Central memory CD8-positive, alpha-beta T cell (primary cell): ENCODE results near the gene ARHGEF17.

ENCODE experiments used
- ATAC-seq: fragments of 150-1000 bp; cut with Tn5 transposase; replicated peaks from 2 replicates; pipeline ENCODE4 v1.10.0; 2022; ENCODE audit warnings: mild to moderate bottlenecking, moderate FRiP score, moderate number of reproducible peaks; ENCODE audit not compliant: poor library complexity, severe bottlenecking; ENCODE audit errors: extremely low read depth
- DNase-seq, 2 donors: peaks; one replicate each; pipeline ENCODE4 v3.0.0; 2021; ENCODE audit warnings: low spot score in 2 of 2
- H3K27ac Mint-ChIP-seq: one replicate; pipeline ENCODE4 v1.8.0; 2022; ENCODE audit warnings: low read depth, mild to moderate bottlenecking, moderate library complexity, mixed read lengths
- H3K27me3 Mint-ChIP-seq: one replicate; pipeline ENCODE4 v1.8.0; 2022; ENCODE audit warnings: mixed read lengths
- H3K36me3 Mint-ChIP-seq: one replicate; pipeline ENCODE4 v1.8.0; 2022; ENCODE audit warnings: mild to moderate bottlenecking, moderate library complexity, mixed read lengths; ENCODE audit not compliant: insufficient read depth
- H3K4me1 Mint-ChIP-seq: one replicate; pipeline ENCODE4 v1.8.0; 2022; ENCODE audit warnings: mixed read lengths
- H3K4me3 Mint-ChIP-seq: one replicate; pipeline ENCODE4 v1.8.0; 2022; ENCODE audit warnings: mild to moderate bottlenecking, moderate library complexity, mixed read lengths
- H3K9me3 Mint-ChIP-seq: one replicate; pipeline ENCODE4 v1.8.0; 2022; ENCODE audit warnings: mixed read lengths

ARHGEF17 gene

DNA sequence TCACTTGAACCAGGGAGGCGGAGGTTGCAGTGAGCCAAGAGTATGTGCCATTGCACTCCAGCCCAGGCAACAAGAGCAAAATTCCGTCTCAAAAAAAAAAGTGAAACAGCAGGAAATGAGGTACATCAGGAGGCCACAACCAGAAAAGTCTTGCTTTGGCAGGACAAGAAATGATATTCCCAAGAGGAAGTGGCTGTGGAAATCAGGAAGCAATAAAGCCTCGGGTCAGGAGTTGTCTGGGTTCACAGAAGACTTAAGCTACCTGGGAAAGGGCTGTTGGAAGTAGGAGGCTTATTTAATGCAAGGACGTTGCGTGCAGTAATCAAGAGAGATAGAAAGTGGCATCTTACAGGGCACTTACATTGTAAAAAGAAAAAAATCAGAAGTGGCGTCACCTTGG is 58.9 kb downstream of the ARHGEF17 start:
- DNase-seq (no peak), ATAC-seq (no peak)
- Mint-ChIP-seq H3K4me1 (peaks cover 21% of the 10 kb centered on the region), H3K27ac (peak overlapping the region; percentile 93), H3K4me3 (peak overlapping the region; percentile 65), H3K36me3 (peaks cover 1% of the 10 kb centered on the region), H3K27me3 (no peaks in the 10 kb centered on the region), H3K9me3 (no peaks in the 10 kb centered on the region)

DNA sequence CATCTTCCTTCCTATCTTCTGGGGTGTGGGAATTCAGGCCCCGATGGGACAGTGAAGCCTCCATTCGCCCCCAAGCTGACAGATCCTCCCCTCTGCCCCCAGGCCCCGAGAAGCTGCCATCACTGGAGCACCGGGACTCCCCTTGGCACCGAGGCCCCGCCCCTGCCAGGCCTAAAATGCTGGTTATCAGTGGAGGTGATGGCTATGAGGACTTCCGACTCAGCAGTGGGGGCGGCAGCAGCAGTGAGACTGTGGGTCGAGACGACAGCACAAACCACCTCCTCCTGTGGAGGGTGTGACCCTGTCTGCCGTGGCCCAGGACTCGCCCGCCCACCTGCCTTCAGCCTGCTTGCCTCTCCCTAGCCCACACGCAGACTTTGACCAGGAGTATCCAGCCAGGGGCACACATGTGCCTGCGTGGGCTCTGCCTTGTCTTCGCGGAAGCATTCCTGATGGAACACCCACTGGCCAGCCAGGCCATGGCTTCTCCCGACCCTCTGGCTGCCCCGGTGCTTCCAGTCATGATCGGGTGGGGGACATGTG is 59.5 kb downstream of the ARHGEF17 start:
- Mint-ChIP-seq H3K4me3 (no peak overlapping the region), H3K27me3 (no peaks in the 10 kb centered on the region), H3K27ac (peak overlapping the region; percentile 93), H3K4me1 (peaks cover 21% of the 10 kb centered on the region), H3K36me3 (peaks cover 1% of the 10 kb centered on the region), H3K9me3 (no peaks in the 10 kb centered on the region)
- no peak for DNase-seq
- ATAC-seq, result no peak

DNA sequence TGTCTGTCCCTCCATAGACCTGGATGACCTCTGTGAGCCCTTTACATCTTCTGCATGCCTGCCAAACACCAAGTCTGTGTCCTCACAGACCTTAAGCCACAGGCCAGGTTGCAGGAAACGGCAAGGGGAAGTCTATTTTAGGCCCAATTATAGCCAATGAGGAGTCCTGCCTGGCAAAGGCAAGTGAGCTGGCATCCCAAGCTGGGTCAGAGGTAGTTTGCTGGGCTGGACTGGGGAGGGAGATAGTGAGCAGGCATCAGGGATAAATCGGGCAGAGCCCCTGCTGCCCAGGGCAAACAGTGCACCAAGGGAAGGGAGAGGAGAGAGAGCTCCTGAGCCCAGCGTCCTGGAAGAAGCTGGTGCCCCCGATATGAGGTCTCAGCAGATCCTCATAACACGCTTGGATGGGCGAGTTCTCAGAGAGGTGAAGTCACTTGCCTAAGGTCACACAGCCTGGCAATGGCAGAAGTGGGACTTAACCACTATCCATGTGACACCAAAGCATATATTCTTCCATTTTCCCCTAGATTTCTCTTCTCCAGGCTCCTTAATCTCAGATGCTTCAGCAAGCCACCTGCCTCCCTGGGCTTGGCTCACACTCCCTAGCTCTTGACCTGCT is 64.4 kb downstream of the ARHGEF17 start:
- no peak for ATAC-seq
- H3K27ac Mint-ChIP-seq, result no peak overlapping the region
- no peaks in the 10 kb centered on the region for H3K27me3 Mint-ChIP-seq

DNA sequence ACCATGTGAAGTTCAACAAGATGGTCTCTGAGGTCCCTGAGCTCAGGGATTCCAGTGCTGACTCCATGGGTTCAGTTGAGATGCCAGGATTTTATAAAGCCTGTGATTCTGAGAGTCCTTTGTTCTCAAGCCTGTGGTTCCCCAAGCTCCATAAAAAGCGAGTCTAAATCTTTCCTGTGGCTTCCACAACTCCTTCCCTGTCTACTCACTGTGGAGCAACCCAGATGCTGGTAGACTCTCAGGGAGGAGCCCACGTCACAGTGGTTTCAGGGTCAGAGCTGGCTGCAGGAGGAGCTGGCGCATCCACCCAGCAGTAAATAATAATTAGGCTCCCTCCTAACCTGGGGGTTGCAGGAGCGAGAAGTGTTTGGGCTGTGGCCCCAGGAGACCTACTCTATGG is 66.1 kb downstream of the ARHGEF17 start:
- Mint-ChIP-seq H3K4me1 (peaks cover 29% of the 10 kb centered on the region), H3K27me3 (no peaks in the 10 kb centered on the region), H3K4me3 (no peak overlapping the region), H3K36me3 (peaks cover 18% of the 10 kb centered on the region), H3K9me3 (no peaks in the 10 kb centered on the region), H3K27ac (no peak overlapping the region)
- no peak for DNase-seq
- no peak for ATAC-seq

More for the DNA sequence above, 64.4 kb downstream of the ARHGEF17 start:
- H3K36me3 Mint-ChIP-seq, result peaks cover 15% of the 10 kb centered on the region
- H3K9me3 Mint-ChIP-seq, result no peaks in the 10 kb centered on the region
- H3K4me3 Mint-ChIP-seq, result no peak overlapping the region
- H3K4me1 Mint-ChIP-seq, result peaks cover 18% of the 10 kb centered on the region
- no peak for DNase-seq

- DNase-seq, result no peak
- Mint-ChIP-seq H3K27me3 (no peaks in the 10 kb centered on the region), H3K4me1 (peaks cover 39% of the 10 kb centered on the region), H3K36me3 (peaks cover 22% of the 10 kb centered on the region), H3K9me3 (no peaks in the 10 kb centered on the region), H3K4me3 (peak overlapping the region; percentile 85), H3K27ac (peak overlapping the region; percentile 98)
- ATAC-seq, result no peak
These were observed 67.7 kb downstream of the ARHGEF17 start for GRCh38 chr11:73375830-73376159.

DNA sequence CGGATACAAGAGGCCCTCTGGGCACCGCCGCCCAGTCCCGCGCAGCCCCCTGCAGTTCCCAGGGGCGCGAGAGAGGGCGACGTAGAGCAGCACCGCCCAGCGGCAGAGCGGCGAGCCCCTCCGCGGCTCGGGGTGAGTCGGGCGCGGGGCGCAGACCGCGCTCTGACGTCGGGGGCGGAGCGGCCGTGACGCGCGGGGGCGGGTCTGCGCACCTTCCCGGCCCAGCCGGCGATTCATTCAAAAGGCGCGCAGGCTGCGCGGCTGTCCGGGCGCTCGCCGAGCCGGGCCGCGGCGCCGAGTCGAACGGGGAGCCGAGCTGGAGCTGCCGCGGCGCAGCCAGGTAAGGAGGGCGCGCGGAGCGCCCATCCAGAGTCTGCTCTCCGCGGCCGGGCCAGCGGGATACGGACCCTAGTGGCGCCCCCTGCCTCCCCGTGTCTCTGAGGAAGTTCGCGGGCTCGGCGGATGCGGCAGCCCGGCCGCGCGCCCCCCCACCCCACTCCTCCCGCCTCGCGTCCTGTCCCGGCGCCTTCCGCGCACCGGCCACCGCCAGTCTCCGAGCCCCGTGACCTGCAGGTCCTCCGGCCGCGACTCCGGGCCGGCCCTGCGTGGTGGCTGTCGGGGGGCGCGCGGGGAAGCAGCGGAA is 68.2 kb downstream of the ARHGEF17 start, which contains the start of gene RELT:
RELT (plus strand) TSS at position 240 of the 643 bp plus-strand sequence. CDS start 12,738 bp downstream, outside the sequence.
- peak within 1 kb of the TSS; percentile 85 for H3K4me3 Mint-ChIP-seq
- H3K27me3 Mint-ChIP-seq, result no peaks in the 10 kb centered on the region
- H3K9me3 Mint-ChIP-seq, result no peaks in the 10 kb centered on the region
- peak within 1 kb of the TSS; percentile 98 for H3K27ac Mint-ChIP-seq
- H3K36me3 Mint-ChIP-seq, result peaks cover 25% of the 10 kb centered on the region
- DNase-seq (peak; percentile 94 to 97), ATAC-seq (peak; percentile 81)
- H3K4me1 Mint-ChIP-seq, result peaks cover 44% of the 10 kb centered on the region

GRCh38 chr11:73376803-73377629 is 68.9 kb downstream of the ARHGEF17 start:
- no peaks in the 10 kb centered on the region for H3K27me3 Mint-ChIP-seq
- DNase-seq, result peak; percentile 40 to 65

DNA sequence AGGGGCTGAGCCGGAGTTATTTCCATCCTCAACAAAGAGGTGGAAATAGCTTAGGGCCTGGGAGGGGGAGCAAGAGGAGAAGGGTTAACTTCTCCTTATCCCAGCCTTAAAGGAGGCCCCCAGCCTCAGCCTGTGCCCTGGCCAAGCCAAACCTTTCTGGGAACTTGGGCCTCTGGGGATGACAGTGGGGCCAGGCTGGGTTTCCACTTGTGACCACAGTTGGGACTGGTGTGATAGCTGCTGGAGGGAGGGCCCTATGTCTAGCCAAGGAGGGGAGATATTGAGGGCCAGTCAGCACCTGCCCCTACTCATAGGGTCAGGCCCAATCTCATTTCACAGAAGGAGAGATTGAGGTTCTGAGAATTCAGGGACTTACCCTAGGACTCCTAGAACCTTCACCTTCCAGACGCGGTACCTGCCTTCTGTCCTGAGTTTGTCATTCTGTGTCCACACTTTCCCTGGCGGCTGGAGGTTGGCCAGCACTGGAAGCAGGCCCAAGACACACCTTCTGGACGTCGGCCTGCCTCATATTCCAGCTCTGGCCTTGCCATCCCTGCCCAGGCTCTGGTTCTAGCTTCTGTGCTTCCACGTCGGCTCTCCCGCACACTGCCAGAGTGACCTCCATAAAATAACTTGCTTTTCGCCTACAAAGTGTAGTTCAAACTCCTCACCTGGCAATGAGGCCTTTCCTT is 71.3 kb downstream of the ARHGEF17 start:
- H3K36me3 Mint-ChIP-seq, result peaks cover 43% of the 10 kb centered on the region
- H3K4me1 Mint-ChIP-seq, result peaks cover 67% of the 10 kb centered on the region
- no peaks in the 10 kb centered on the region for H3K9me3 Mint-ChIP-seq
- H3K4me3 Mint-ChIP-seq, result no peak overlapping the region
- DNase-seq (no peak), ATAC-seq (no peak)
- H3K27me3 Mint-ChIP-seq, result no peaks in the 10 kb centered on the region
- peak overlapping the region; percentile 58 for H3K27ac Mint-ChIP-seq

More at GRCh38 chr11:73376803-73377629, 68.9 kb downstream of the ARHGEF17 start:
- peak; percentile 54 for ATAC-seq
- Mint-ChIP-seq H3K27ac (peak overlapping the region; percentile 98), H3K9me3 (no peaks in the 10 kb centered on the region), H3K4me1 (peaks cover 46% of the 10 kb centered on the region), H3K36me3 (peaks cover 26% of the 10 kb centered on the region), H3K4me3 (peak overlapping the region; percentile 85)

GRCh38 chr11:73380331-73380730 is 72.3 kb downstream of the ARHGEF17 start:
- H3K9me3 Mint-ChIP-seq, result no peaks in the 10 kb centered on the region
- peaks cover 75% of the 10 kb centered on the region for H3K4me1 Mint-ChIP-seq
- H3K27ac Mint-ChIP-seq, result peak overlapping the region; percentile 58
- ATAC-seq (no peak), DNase-seq (no peak)
- H3K36me3 Mint-ChIP-seq, result peaks cover 47% of the 10 kb centered on the region
- H3K4me3 Mint-ChIP-seq, result no peak overlapping the region
- no peaks in the 10 kb centered on the region for H3K27me3 Mint-ChIP-seq

DNA sequence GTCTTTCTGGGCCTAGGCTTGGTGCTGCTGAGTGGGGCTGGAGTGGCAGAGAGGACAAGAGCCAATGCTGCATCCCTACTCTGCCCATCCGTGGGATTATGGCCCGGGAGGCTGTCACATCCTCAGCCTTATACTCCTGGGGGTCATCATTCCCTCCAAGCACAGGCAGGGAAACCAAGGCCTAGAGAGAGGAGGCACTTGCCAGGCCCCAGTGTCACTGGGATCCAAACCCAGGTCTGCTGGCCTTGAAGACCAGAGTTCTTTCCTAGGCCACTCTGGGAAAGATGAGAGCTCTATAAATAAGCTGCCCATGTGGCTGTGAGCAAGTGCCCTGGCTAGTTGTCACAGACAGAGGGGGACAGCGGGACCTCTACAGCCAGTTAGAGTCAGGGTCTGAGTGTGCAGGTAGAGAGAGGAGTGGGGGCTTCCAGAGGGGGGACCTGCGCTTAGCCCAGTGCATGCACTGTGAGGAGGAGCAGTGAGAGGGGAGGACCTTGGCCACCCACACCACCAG is 72.9 kb downstream of the ARHGEF17 start:
- DNase-seq (no peak), ATAC-seq (no peak)
- Mint-ChIP-seq H3K4me3 (no peak overlapping the region), H3K9me3 (no peaks in the 10 kb centered on the region), H3K27ac (peak overlapping the region; percentile 58), H3K4me1 (peaks cover 73% of the 10 kb centered on the region), H3K27me3 (no peaks in the 10 kb centered on the region), H3K36me3 (peaks cover 50% of the 10 kb centered on the region)

DNA sequence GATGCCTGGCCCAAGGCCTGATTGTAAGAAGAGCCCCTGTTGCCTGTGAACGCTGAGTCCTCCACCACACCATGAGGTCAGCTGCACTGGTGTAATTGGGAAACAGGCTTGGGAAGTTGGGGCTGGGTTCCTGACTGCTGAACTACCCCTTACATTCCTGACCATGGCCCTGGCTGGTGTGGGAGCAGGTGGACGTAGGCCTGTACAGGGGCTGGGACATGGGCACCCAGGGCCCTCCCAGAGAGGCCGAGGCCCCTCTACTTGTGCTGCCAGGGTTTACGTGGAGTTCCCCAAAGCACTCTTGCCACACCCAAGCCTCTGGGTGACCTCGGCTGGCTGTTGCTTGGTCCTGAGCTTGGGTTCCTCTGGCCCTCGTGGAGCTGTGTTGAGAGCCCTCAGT is 73.5 kb downstream of the ARHGEF17 start:
- DNase-seq, result no peak
- Mint-ChIP-seq H3K27me3 (no peaks in the 10 kb centered on the region), H3K27ac (peak overlapping the region; percentile 58), H3K9me3 (no peaks in the 10 kb centered on the region), H3K4me3 (no peak overlapping the region), H3K36me3 (peaks cover 51% of the 10 kb centered on the region), H3K4me1 (peaks cover 73% of the 10 kb centered on the region)
- no peak for ATAC-seq

DNA sequence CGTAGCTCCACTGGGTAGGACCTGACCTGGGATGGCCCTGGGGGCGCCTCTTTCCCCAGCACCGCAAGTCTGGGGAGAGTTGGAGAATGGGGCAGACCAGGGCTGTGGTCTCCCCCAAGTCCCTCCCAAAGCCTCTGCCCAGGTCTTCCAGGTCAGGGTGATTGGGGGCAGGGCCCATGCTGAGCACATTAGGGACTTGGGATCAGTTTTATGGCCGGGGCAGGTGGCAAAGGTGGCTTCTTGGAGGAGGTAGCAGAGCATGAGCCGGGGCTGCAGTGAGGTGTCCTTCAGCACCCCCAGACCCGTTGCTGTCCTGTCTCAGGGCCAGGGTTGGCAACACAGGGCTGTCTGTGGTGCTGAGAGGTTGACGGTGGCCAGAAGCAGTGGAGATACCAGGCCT is 74.1 kb downstream of the ARHGEF17 start:
- ATAC-seq (no peak), DNase-seq (no peak)
- H3K27me3 Mint-ChIP-seq, result no peaks in the 10 kb centered on the region
- H3K9me3 Mint-ChIP-seq, result no peaks in the 10 kb centered on the region
- peak overlapping the region; percentile 80 for H3K27ac Mint-ChIP-seq
- peaks cover 47% of the 10 kb centered on the region for H3K36me3 Mint-ChIP-seq
- no peak overlapping the region for H3K4me3 Mint-ChIP-seq
- H3K4me1 Mint-ChIP-seq, result peaks cover 72% of the 10 kb centered on the region
